Measurements from ENCODE around the gene TINAGL1.

GRCh38 chr1:31579374-31579773 is 3.1 kb downstream of the TINAGL1 start:
- TF ChIP-seq POLR2AphosphoS5 (IDR thresholded peaks at IDR 0.05) (no peak), CTCF (IDR thresholded peaks at IDR 0.05) (no peak), POLR2A (IDR thresholded peaks at IDR 0.05) (no peak)
